ENCODE data around the gene DSTYK.
"Not testable (repeated sequence)": the region's sequence is repeated elsewhere in the genome, so short reads cannot be mapped to it uniquely, and the experiment has no call there.

Gene DSTYK

DNA sequence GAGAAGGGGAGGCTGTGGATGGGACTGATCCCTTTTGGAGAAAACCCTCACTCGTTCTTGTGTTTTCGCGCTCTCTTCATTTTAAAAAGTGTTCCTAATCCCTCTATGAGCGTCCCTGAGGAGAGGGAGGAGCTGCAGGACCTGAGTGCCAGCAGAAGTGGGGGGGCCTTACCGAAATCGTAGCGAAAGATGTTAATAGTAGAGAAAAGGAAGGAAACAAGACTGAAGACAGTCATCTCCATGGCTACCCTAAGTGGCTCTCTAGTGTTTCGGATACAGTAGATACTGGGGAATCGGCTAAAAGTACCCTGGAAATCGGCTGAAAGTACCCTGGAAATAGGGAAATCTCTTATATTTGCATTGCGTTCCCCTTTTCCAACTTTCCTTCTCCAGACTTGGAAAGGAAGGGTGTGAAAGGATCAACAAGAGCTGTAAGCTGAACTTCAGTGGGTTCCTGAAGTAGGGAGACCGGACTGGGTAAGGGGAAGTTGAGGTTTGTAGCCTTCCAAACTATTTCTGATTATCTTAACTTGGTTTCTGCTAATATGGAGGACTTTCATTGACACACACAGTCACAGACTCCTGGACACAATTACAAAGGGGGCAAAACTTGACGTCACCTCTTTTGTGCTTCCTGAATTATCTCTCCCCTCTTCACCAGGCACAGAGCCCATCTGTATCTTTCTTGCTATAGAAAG is 486 bp upstream of the DSTYK start:
- DNase-seq: no peak

DNA sequence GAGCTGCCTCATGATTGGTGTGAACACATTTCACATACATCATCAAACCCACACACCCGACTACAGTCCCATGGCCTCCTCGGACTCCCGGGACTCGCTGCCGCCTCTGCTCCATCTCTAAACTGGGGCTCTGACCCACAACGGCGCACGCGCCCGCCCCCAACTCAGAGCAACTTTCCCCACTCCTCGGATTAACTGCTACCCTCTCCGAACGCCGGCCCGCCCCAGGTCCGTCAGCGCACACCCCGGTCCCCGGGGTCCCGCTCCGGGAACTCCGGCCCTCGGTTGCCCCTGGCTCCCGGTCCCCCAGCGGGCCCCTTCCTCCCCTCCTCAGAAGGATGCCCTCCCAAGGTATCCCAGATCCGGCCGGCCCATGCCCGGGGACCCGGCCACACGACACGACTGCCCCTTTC is 740 bp downstream of the DSTYK start:
- no peak for DNase-seq

DNA sequence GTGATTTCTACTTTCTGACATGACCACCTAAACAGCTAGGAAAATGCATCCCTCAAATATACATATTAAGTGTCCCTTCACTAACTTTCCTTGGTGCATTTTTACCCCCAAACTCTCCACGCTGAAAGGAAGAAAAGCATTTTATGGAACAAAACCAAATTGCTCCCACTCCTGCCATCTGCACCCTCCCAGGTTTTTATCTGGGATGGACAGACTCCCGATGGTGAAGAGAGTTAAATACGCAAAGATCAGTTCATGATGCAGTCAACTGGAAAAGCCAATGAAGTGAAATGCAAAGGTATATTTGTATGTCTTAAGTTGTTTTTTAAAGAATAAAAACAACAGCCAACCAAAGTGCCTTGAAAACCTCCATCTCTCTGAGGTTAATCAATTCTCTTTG is 2.7 kb downstream of the DSTYK start:
- no peak for DNase-seq

DNA sequence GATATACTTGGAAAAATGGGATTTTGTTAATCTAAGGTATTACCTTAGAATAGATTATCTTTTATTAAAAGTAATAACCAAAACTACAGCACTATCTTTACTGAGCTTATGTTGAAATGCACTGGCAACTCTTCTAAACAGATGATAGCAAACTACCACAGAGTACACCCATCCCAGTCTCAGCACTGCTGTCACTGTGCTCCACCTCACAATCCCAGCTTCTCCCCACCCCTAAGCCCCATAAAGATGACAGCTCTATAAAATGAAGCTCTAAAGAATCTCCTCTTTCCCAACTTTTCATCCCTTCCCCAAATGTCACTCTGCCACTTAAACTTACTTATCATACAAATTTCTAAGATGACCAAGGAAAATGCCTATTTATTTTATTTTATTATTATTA is 6.4 kb downstream of the DSTYK start:
- DNase-seq: no peak

GRCh38 chr1:205204552-205204951 is 7.0 kb downstream of the DSTYK start:
- DNase-seq: no peak

DNA sequence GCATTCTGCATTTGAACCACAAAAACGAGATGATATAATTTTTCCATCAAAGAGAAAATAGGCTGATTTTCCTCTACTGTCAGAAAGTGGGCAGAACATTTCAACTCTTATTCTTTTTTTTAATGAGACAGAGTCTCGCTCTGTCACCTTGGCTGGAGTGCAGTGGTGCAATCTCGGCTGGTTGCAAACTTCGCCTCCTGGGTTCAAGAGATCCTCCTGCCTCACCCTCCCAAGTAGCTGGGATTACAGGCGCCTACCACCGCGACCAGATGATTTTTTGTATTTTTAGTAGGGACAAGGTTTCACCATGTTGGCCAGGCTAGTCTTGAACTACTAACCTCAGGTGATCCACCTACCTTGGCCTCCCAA is 11.6 kb downstream of the DSTYK start:
- no peak for DNase-seq

GRCh38 chr1:205199090-205199930 is 12.2 kb downstream of the DSTYK start:
- DNase-seq: peak; percentile 13 to 26

GRCh38 chr1:205192287-205192686 is 19.2 kb downstream of the DSTYK start:
- DNase-seq: no peak

- DNase-seq: no peak
Measured at GRCh38 chr1:205191622-205192021, 19.9 kb downstream of the DSTYK start.

GRCh38 chr1:205190845-205191577 is 20.5 kb downstream of the DSTYK start:
- no peak for DNase-seq

GRCh38 chr1:205189131-205189530 is 22.4 kb downstream of the DSTYK start:
- no peak for DNase-seq

DNA sequence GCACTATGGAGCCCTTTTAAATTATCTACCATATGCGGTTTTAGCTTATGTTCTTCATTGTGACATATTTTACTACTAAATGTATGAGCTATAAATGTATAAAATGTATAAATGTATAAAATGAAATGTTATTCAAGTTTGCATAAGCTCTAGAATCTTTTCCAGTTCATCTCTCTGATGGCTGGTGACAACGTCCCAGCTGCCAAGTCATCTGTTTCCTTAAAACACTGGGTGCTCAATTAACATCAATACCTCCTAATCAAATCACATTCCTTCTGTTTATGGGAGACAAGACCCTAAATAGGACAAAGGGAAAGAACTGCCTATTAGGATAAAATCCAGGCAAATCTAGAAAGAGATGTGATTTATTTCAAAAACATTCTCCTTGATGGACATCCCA is 22.9 kb downstream of the DSTYK start:
- DNase-seq: no peak

- no peak for DNase-seq
Measured at GRCh38 chr1:205188098-205188497, 23.4 kb downstream of the DSTYK start.

GRCh38 chr1:205187420-205187819 is 24.1 kb downstream of the DSTYK start:
- no peak for DNase-seq

DNA sequence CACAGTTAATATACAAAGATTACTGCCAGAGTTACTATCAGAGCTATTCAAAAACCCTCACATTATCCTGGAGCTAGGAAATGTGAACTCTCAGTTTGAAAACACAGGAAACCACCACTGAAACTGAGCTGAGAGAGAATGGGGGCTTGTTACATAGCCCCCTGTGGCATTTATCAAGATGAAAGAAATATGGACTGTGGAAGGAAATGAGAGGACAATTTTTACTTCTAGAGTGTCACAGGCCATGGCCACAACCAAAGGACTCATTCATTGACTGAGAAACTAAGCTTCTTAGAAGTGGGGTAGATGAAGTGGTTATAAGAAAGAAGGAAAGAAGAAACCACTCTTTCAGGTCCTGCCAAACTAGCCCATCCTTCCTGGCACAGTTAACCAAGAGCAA is 25.3 kb downstream of the DSTYK start:
- DNase-seq: no peak

- DNase-seq: no peak
Measured at GRCh38 chr1:205183676-205184335, 27.7 kb downstream of the DSTYK start.

DNA sequence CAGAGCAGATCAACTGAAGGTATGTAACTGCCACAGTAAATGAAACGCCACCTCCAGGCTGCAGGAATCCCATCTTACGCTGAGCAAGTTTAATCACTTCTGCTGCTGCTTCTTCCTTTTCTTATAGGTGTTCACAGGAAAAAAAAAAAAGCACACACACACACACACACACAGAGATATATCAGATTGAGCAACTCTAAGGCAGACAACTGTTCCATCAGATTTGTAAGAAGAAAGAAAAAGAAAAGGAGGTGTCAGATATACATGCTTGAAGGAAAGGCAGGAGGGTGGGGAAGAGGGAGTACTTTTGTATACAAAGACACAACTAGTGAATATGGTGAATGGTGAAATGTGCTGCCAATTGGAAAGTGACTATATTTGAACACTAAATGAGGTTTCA is 28.6 kb downstream of the DSTYK start:
- no peak for DNase-seq

GRCh38 chr1:205180331-205180730 is 31.2 kb downstream of the DSTYK start:
- not testable (repeated sequence) for DNase-seq

DNA sequence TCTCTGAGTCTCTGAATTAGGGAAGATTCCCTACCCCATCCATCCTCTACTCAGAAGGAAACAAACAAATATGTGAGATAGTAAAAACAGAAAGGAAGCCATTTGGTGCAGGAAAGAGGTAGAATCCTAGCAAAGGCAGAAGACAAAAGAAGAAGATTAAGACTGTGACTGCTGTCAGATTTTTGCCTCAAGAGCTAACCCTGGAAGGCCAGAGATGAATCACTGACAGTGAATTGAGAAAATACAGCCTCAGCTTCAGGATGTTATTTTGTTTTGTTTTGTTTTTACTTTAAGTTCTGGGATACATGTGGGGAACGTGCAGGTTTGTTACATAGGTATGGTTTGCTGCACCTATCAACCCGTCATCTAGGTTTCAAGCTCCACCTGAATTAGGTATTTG is 31.7 kb downstream of the DSTYK start:
- no peak for DNase-seq

DNA sequence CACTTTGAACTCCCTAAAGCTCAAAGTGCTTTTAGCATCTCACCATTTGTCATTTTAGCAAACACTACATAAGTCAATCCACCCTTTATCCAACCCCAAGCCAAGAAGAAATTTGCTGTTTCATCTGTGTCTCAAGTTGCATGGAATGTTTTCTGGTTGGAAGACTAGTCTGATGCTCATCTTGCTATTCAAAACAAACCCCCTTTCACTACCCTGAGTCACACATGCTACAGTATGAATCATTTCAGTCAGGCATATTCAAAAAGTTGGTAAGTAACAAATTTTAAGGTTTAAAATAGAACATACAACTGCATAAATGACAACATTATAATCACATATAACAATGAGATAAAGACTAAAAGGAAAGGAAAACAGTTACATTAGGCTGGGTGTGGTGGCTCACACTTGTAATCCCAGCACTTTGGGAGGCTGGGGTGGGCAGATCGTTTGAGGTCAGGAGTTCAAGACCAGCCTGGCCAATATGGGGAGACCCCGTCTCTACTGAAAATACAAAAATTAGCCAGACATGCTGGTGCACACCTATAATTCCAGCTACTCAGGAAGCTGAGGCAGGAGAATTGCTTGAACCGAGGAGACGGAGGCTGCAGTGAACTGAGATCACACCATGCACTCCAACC is 38.7 kb downstream of the DSTYK start:
- DNase-seq: no peak

DNA sequence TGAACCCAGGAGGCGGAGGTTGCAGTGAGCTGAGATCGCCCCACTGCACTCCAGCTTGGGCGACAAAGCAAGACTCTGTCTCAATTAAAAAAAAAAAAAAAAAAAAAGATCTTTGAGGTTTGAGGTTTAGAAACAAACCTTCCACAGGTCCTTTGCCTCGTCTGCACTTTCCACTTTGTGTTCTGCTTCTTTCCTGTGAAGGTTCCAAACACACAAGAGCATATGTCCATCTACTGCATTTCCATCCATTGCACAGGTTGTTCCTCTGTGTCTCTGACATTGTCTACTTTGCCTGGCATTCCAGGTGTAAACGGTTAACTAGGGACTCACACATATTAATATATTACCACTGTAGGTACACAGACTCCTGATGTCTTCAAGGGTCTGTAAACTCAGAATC is 40.1 kb downstream of the DSTYK start:
- DNase-seq: no peak

GRCh38 chr1:205170532-205171269 is 40.8 kb downstream of the DSTYK start:
- DNase-seq: no peak

Measured in activated CD4-positive, alpha-beta T cell treated with anti-CD3 and anti-CD28 coated beads for 4 hours (primary cell).